ENCODE measurements around the gene VSX1.

Gene VSX1

GRCh38 chr20:25089096-25089495 lies 7.2 kb upstream of the VSX1 start:
- Histone ChIP-seq H3K27ac (ENCODE audit: low read depth, low read length, poor library complexity, severe bottlenecking) (no peak overlapping the region), H3K79me2 (ENCODE audit: insufficient read depth, low read length) (no peaks in the 10 kb centered on the region), H3F3A (ENCODE audit: insufficient read depth, low read length) (no peaks in the 10 kb centered on the region), H3K27me3 (ENCODE audit: insufficient read depth, low read length) (no peaks in the 10 kb centered on the region), H3K36me3 (ENCODE audit: insufficient read depth, low read length) (no peaks in the 10 kb centered on the region), H4K20me1 (ENCODE audit: insufficient read depth, low read length) (no peaks in the 10 kb centered on the region), H3K9me2 (ENCODE audit: low read depth, low read length) (no peaks in the 10 kb centered on the region), H3K4me2 (ENCODE audit: low read length) (no peak overlapping the region), H3K9me3 (ENCODE audit: low read length) (no peaks in the 10 kb centered on the region), H3K4me3 (ENCODE audit: low read depth, low read length, poor library complexity, severe bottlenecking) (no peak overlapping the region), H2AFZ (ENCODE audit: low read length) (no peak overlapping the region), H3K9ac (ENCODE audit: low read length) (no peak overlapping the region), H3K4me1 (ENCODE audit: insufficient read depth, low read length, severe bottlenecking) (peaks cover 4% of the 10 kb centered on the region)
- no peak for TF ChIP-seq CTCF (IDR thresholded peaks at IDR 0.05; ENCODE audit: low read length)
- no peak for TF ChIP-seq EZH2 (IDR thresholded peaks at IDR 0.05; ENCODE audit: borderline replicate concordance, low read length)

GRCh38 chr20:25088267-25088666 lies 6.3 kb upstream of the VSX1 start:
- Histone ChIP-seq H4K20me1 (ENCODE audit: insufficient read depth, low read length) (no peaks in the 10 kb centered on the region), H3K27ac (ENCODE audit: low read depth, low read length, poor library complexity, severe bottlenecking) (no peak overlapping the region), H3K9ac (ENCODE audit: low read length) (no peak overlapping the region), H3K79me2 (ENCODE audit: insufficient read depth, low read length) (no peaks in the 10 kb centered on the region), H3K4me2 (ENCODE audit: low read length) (no peak overlapping the region), H3K4me1 (ENCODE audit: insufficient read depth, low read length, severe bottlenecking) (peaks cover 4% of the 10 kb centered on the region), H3K9me3 (ENCODE audit: low read length) (no peaks in the 10 kb centered on the region), H3F3A (ENCODE audit: insufficient read depth, low read length) (no peaks in the 10 kb centered on the region), H3K36me3 (ENCODE audit: insufficient read depth, low read length) (no peaks in the 10 kb centered on the region), H3K4me3 (ENCODE audit: low read depth, low read length, poor library complexity, severe bottlenecking) (no peak overlapping the region), H2AFZ (ENCODE audit: low read length) (no peak overlapping the region), H3K27me3 (ENCODE audit: insufficient read depth, low read length) (no peaks in the 10 kb centered on the region), H3K9me2 (ENCODE audit: low read depth, low read length) (no peaks in the 10 kb centered on the region)
- TF ChIP-seq CTCF (IDR thresholded peaks at IDR 0.05; ENCODE audit: low read length) (no peak), EZH2 (IDR thresholded peaks at IDR 0.05; ENCODE audit: borderline replicate concordance, low read length) (no peak)

- Histone ChIP-seq H3K9me2 (ENCODE audit: low read depth, low read length) (no peaks in the 10 kb centered on the region), H3K9ac (ENCODE audit: low read length) (no peak overlapping the region), H3K4me1 (ENCODE audit: insufficient read depth, low read length, severe bottlenecking) (peaks cover 4% of the 10 kb centered on the region), H2AFZ (ENCODE audit: low read length) (no peak overlapping the region), H3K27me3 (ENCODE audit: insufficient read depth, low read length) (no peaks in the 10 kb centered on the region), H3K79me2 (ENCODE audit: insufficient read depth, low read length) (no peaks in the 10 kb centered on the region), H3K27ac (ENCODE audit: low read depth, low read length, poor library complexity, severe bottlenecking) (no peak overlapping the region), H4K20me1 (ENCODE audit: insufficient read depth, low read length) (no peaks in the 10 kb centered on the region), H3F3A (ENCODE audit: insufficient read depth, low read length) (no peaks in the 10 kb centered on the region), H3K4me3 (ENCODE audit: low read depth, low read length, poor library complexity, severe bottlenecking) (no peak overlapping the region), H3K36me3 (ENCODE audit: insufficient read depth, low read length) (no peaks in the 10 kb centered on the region), H3K4me2 (ENCODE audit: low read length) (no peak overlapping the region), H3K9me3 (ENCODE audit: low read length) (no peaks in the 10 kb centered on the region)
- TF ChIP-seq CTCF (IDR thresholded peaks at IDR 0.05; ENCODE audit: low read length) (no peak), EZH2 (IDR thresholded peaks at IDR 0.05; ENCODE audit: borderline replicate concordance, low read length) (no peak)
These were observed 5.4 kb upstream of the VSX1 start for GRCh38 chr20:25087186-25087929.

Measured in OCI-LY1 (cell line).